Measurements from ENCODE around the gene EPHB2. TPM values are rescaled to one million over a fixed set of nuclear protein-coding genes. Genes with fewer than 3 reads are reported as not detected.

The EPHB2 gene
- total RNA-seq, 1 donor from 2014 or later: 5.0 TPM

- Histone ChIP-seq H3K4me1 (peaks cover 34% of the 10 kb centered on the region), H3K4me3 (no peak overlapping the region), H3K27ac (peak overlapping the region; percentile 70), H3K36me3 (no peaks in the 10 kb centered on the region), H3K27me3 (ENCODE audit: low read depth) (peaks cover 8% of the 10 kb centered on the region), H3K9me3 (no peaks in the 10 kb centered on the region)
- DNase-seq (no peak), ATAC-seq (peak; percentile 85 to 90)
- TF ChIP-seq CTCF (IDR thresholded peaks at IDR 0.05): no peak
- intact Hi-C loops (cut with DNase I): no loop called here
Observed at GRCh38 chr1:22749919-22750684, 39.5 kb downstream of the EPHB2 start.

- H3K9me3 ChIP-seq: no peaks in the 10 kb centered on the region
- H3K27me3 ChIP-seq (ENCODE audit: low read depth): peaks cover 8% of the 10 kb centered on the region
- H3K27ac ChIP-seq: peak overlapping the region; percentile 70
- no peaks in the 10 kb centered on the region for H3K36me3 ChIP-seq
- peaks cover 33% of the 10 kb centered on the region for H3K4me1 ChIP-seq
- H3K4me3 ChIP-seq: no peak overlapping the region
- DNase-seq (no peak), ATAC-seq (peak; percentile 73 to 81)
- intact Hi-C loops (cut with DNase I): no loop called here
- TF ChIP-seq CTCF (IDR thresholded peaks at IDR 0.05): no peak
Observed at GRCh38 chr1:22750685-22751051, 40.0 kb downstream of the EPHB2 start.

GRCh38 chr1:22751124-22751531 is 40.5 kb downstream of the EPHB2 start:
- H3K27ac ChIP-seq: peak overlapping the region; percentile 70
- H3K36me3 ChIP-seq: no peaks in the 10 kb centered on the region
- DNase-seq (no peak), ATAC-seq (peak; percentile 68 to 70)
- TF ChIP-seq CTCF (IDR thresholded peaks at IDR 0.05): no peak
- H3K27me3 ChIP-seq (ENCODE audit: low read depth): peaks cover 8% of the 10 kb centered on the region
- H3K4me3 ChIP-seq: no peak overlapping the region
- intact Hi-C loops (cut with DNase I): no loop called here
- H3K9me3 ChIP-seq: no peaks in the 10 kb centered on the region
- peaks cover 29% of the 10 kb centered on the region for H3K4me1 ChIP-seq

- ATAC-seq: no peak
- DNase-seq: no peak
- intact Hi-C loops (cut with DNase I): no loop called here
- TF ChIP-seq CTCF (IDR thresholded peaks at IDR 0.05): no peak
- H3K36me3 ChIP-seq: no peaks in the 10 kb centered on the region
- H3K4me3 ChIP-seq: no peak overlapping the region
- no peak overlapping the region for H3K27ac ChIP-seq
- no peaks in the 10 kb centered on the region for H3K9me3 ChIP-seq
- H3K27me3 ChIP-seq (ENCODE audit: low read depth): peaks cover 8% of the 10 kb centered on the region
- peaks cover 24% of the 10 kb centered on the region for H3K4me1 ChIP-seq
Observed at GRCh38 chr1:22752339-22752738, 41.7 kb downstream of the EPHB2 start.

- Histone ChIP-seq H3K4me1 (peaks cover 21% of the 10 kb centered on the region), H3K9me3 (no peaks in the 10 kb centered on the region), H3K4me3 (no peak overlapping the region), H3K27ac (no peak overlapping the region), H3K36me3 (no peaks in the 10 kb centered on the region), H3K27me3 (ENCODE audit: low read depth) (peaks cover 8% of the 10 kb centered on the region)
- intact Hi-C loops (cut with DNase I): no loop called here
- no peak for TF ChIP-seq CTCF (IDR thresholded peaks at IDR 0.05)
- ATAC-seq (no peak), DNase-seq (no peak)
Observed at GRCh38 chr1:22753481-22753971, 42.9 kb downstream of the EPHB2 start.
